Fibroblast of skin of right quadriceps (primary cell): ENCODE data around the gene CSF1R.

Experiments
- DNase-seq: peaks from one replicate; pipeline ENCODE4 v3.0.0-alpha.2; 2013

CSF1R gene

GRCh38 chr5:150085950-150086715, at the start of gene CSF1R:
TSS of gene CSF1R (minus strand) at chr5:150086554. CDS start at chr5:150086427, 127 bp downstream.
- no peak for DNase-seq

- DNase-seq: no peak
Measured at GRCh38 chr5:150135557-150136304, 49.4 kb upstream of the CSF1R start.

- DNase-seq: no peak
Measured at GRCh38 chr5:150134198-150134588, 47.8 kb upstream of the CSF1R start.

DNA sequence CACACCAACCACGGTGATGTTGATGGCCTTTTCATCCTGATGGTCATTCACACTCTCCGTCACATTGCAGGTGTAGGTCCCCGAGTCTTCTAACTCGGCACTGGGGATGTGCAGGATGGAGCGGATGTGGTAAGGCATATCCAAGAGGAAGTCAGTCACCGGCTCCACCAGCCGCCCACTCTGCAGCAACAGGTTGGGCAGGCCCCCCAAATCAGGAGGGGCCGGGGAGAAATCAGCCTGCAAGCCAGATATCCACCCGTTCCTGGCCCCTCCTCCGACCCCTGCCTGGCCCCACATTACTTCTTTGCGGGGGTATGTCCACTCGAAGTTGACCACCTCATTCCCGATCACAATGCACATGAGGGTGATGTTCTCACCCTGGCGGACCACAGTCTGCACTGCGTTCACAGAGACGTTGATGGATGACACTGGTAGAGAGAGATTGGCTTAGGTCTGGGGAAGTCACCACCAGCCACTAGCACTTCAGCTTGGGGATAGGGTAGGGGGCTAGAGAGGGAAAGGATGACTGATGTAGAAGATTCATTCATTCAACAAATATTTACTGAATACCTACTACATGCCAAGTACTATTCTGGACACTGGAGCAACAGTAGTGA, 47.3 kb upstream of the CSF1R start:
- DNase-seq: no peak

DNA sequence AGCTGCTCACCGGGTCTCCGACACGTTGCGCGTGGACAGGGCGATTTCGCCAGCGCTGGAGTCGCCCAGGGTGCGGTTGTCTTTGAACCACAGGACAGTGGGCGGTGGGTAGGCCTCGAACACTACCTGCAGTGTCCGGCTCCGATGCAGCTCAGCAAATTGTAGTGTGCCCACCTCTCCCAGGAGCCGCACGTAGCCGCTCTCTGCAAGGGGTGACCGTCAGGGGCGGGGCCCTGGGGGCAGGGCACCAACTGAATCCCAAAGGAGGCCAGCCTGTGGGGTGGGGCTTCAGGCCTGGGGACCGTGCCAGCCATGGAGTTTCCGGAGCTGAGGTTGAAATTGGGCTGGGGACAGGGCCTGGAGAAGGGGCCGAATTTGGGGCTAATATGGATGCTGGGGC, 46.4 kb upstream of the CSF1R start:
- DNase-seq: no peak

GRCh38 chr5:150131978-150132694, 45.8 kb upstream of the CSF1R start:
- no peak for DNase-seq

- DNase-seq: no peak
Measured at GRCh38 chr5:150131461-150131860, 45.1 kb upstream of the CSF1R start.

- no peak for DNase-seq
Measured at GRCh38 chr5:150130493-150130922, 44.2 kb upstream of the CSF1R start.

GRCh38 chr5:150129813-150130492, 43.6 kb upstream of the CSF1R start:
- peak; percentile 60 for DNase-seq

- DNase-seq: no peak
Measured at GRCh38 chr5:150129454-150129812, 43.1 kb upstream of the CSF1R start.

DNA sequence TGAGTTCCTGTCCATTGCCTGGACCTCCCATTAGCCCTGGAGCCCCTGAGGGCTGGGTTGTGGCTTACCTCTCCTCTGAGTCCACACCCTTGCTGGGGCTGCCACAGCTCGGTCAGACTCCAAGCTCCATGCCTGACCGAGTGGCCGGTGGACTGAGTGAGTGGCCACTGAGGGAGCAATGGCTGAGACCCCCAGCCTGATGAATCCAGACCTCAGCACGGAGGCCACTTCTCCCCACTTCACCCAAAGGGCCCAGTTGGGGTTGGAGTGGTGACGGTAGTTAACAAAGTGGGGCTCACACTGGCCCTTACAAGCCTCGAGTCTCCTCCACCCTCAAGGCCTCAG, 40.5 kb upstream of the CSF1R start:
- DNase-seq: no peak

GRCh38 chr5:150126199-150126920, 40.0 kb upstream of the CSF1R start:
- no peak for DNase-seq

GRCh38 chr5:150125334-150125733, 39.0 kb upstream of the CSF1R start:
- no peak for DNase-seq

DNA sequence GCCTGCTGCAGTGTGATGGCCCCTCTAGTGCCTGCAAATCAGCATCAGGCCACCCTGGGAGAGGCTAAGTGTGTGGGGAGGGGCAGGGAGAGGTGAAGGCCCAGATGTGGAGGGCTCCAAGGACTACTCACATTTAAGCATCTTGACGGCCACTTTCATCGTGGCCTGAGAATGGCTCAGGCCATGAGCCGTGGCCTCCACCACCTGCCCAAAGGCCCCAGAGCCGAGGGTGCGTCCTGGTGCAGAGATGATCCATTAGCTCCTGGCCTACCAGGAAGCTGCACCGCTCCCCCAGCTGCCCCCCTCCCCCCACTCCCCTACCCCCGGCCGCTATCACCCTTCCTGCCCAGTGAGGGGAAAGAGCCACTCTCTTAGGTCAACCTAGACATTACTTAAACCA, 38.2 kb upstream of the CSF1R start:
- no peak for DNase-seq

DNA sequence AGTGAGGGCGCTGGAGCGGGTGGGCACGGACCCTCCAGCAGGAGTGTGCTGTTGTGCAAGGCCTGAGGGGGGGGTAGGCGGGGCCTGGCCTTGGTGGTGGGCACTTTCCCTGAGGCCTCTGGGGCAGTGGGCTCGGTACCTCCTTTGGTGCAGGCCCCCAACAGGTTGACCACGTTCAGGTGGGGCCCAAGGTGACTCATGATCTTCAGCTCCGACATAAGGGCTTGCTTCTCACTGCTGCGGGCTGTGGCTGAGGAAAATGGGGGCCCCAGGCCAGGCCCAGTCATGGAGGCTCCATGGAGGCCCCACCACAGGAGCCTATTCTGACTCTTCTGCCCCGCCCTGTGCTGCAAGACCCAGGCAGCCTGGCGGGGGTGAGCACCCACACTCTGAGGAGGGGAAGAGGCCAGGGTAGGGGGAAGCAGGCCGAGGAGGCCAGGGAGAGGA, 37.8 kb upstream of the CSF1R start:
- no peak for DNase-seq

DNA sequence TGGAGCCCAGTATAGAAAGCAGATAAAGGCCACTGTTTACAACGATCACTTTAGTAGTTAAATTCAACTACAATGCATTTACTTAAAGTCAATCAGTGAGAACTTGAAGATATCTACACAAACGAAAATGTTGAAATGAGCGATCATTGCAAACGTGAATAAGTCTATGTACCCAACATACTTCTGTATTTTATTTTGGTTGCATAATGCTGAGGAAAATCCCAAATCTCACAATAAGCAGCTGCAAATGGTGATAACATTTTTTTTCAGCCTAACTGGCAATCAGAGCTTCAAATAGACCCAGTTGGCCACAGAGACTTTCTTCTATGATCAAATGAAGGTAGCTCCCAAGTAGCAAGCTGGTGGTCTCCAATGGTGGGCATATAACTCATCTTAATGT, 37.2 kb upstream of the CSF1R start:
- no peak for DNase-seq

GRCh38 chr5:150122536-150123481, 36.5 kb upstream of the CSF1R start:
- no peak for DNase-seq

- no peak for DNase-seq
Measured at GRCh38 chr5:150122158-150122510, 35.8 kb upstream of the CSF1R start.

- no peak for DNase-seq
Measured at GRCh38 chr5:150121448-150122157, 35.2 kb upstream of the CSF1R start.
